GM12891 (cell line): ENCODE results near the gene CTF1.
"Not testable (repeated sequence)": the region's sequence is repeated elsewhere in the genome, so short reads cannot be mapped to it uniquely, and the experiment has no call there.

Experiments
- PAX5 ChIP-seq: IDR thresholded peaks from 2 replicates; pipeline ENCODE4 v1.6.1; 2011; ENCODE audit warnings: low read length, moderate library complexity, mild to moderate bottlenecking; ENCODE audit not compliant: insufficient read depth, severe bottlenecking
- POLR2A ChIP-seq: IDR thresholded peaks from 2 replicates; pipeline ENCODE4 v1.6.1; 2011; ENCODE audit warnings: low read depth, low read length, control low read depth
- POLR2AphosphoS5 ChIP-seq: IDR thresholded peaks from 2 replicates; pipeline ENCODE4 v1.6.1; 2011; ENCODE audit warnings: low read depth, low read length, control low read depth
- TAF1 ChIP-seq: IDR thresholded peaks from 2 replicates; pipeline ENCODE4 v1.6.1; 2011; ENCODE audit warnings: low read depth, low read length, control low read depth

- not testable (repeated sequence) for TF ChIP-seq POLR2A, TAF1, POLR2AphosphoS5, PAX5
Measured at GRCh38 chr16:30891043-30891823, 5.2 kb upstream of the CTF1 start.
